Kidney epithelial cell (primary cell): ENCODE measurements around the gene FMO5. TPM values are rescaled to one million over a fixed set of nuclear protein-coding genes. Genes with fewer than 3 reads are reported as not detected.
"Not testable (repeated sequence)": the region's sequence is repeated elsewhere in the genome, so short reads cannot be mapped to it uniquely, and the experiment has no call there.

ENCODE experiments used
- DNase-seq: peaks from one replicate; pipeline ENCODE4 v3.0.0-alpha.2; 2010; ENCODE audit warnings: low read depth
- H3K27me3 ChIP-seq: 2 replicates; pipeline ENCODE4 v1.6.0; 2011; ENCODE audit warnings: low read length; ENCODE audit not compliant: control insufficient read depth, insufficient read depth
- H3K36me3 ChIP-seq: 2 replicates; pipeline ENCODE4 v1.5.1; 2011; ENCODE audit warnings: low read length; ENCODE audit not compliant: control insufficient read depth, insufficient read depth
- H3K4me3 ChIP-seq: 2 replicates; pipeline ENCODE4 v1.5.1; 2011; ENCODE audit warnings: low read depth, mild to moderate bottlenecking, control low read depth, low read length
- CTCF ChIP-seq: IDR thresholded peaks from 2 replicates; pipeline ENCODE4 v1.5.1; 2011; ENCODE audit warnings: mild to moderate bottlenecking, moderate library complexity, low read length, control low read depth, inconsistent platforms; ENCODE audit not compliant: insufficient read depth, poor library complexity, severe bottlenecking
- total RNA-seq: library from RNA; depleted of rRNA; stranded (reverse); fragments of >200 nt; gene quantifications from 2 replicates; pipeline ENCODE4 v1.2.3, GENCODE V29; 2015

The FMO5 gene
- total RNA-seq, 1 donor from 2014 or later, result 0.38 TPM

GRCh38 chr1:147167365-147167764, 57.8 kb downstream of the FMO5 start:
- Histone ChIP-seq H3K27me3 (no peaks in the 10 kb centered on the region), H3K4me3 (no peak overlapping the region), H3K36me3 (no peaks in the 10 kb centered on the region)
- peak; percentile 94 for DNase-seq
- TF ChIP-seq CTCF, result no peak

- no peaks in the 10 kb centered on the region for H3K36me3 ChIP-seq
- no peak for TF ChIP-seq CTCF
- H3K4me3 ChIP-seq, result no peak overlapping the region
These were observed 62.1 kb downstream of the FMO5 start for GRCh38 chr1:147163019-147163418.

GRCh38 chr1:147162093-147162492, 63.0 kb downstream of the FMO5 start:
- no peak overlapping the region for H3K4me3 ChIP-seq
- TF ChIP-seq CTCF, result no peak
- DNase-seq, result no peak
- H3K27me3 ChIP-seq, result no peaks in the 10 kb centered on the region
- H3K36me3 ChIP-seq, result no peaks in the 10 kb centered on the region

More at GRCh38 chr1:147163019-147163418, 62.1 kb downstream of the FMO5 start:
- H3K27me3 ChIP-seq, result no peaks in the 10 kb centered on the region
- no peak for DNase-seq

- H3K36me3 ChIP-seq, H3K27me3 ChIP-seq, DNase-seq, H3K4me3 ChIP-seq: not testable (repeated sequence)
These were observed 68.0 kb downstream of the FMO5 start for GRCh38 chr1:147157116-147157515.

- H3K36me3 ChIP-seq, result no peaks in the 10 kb centered on the region
- no peaks in the 10 kb centered on the region for H3K27me3 ChIP-seq
- DNase-seq, result no peak
- H3K4me3 ChIP-seq, result no peak overlapping the region
- TF ChIP-seq CTCF, result no peak
These were observed 68.5 kb downstream of the FMO5 start for GRCh38 chr1:147156642-147157041.

- Histone ChIP-seq H3K27me3 (no peaks in the 10 kb centered on the region), H3K4me3 (no peak overlapping the region), H3K36me3 (no peaks in the 10 kb centered on the region)
- DNase-seq, result no peak
- TF ChIP-seq CTCF, result no peak
These were observed 72.4 kb downstream of the FMO5 start for GRCh38 chr1:147152772-147153171.

GRCh38 chr1:147151244-147151643, 73.9 kb downstream of the FMO5 start:
- DNase-seq, result no peak
- no peaks in the 10 kb centered on the region for H3K27me3 ChIP-seq
- H3K4me3 ChIP-seq, result no peak overlapping the region
- TF ChIP-seq CTCF, result no peak
- H3K36me3 ChIP-seq, result no peaks in the 10 kb centered on the region
